RWPE1 (cell line): ENCODE measurements around the gene RFX2.
"Not testable (repeated sequence)": the region's sequence is repeated elsewhere in the genome, so short reads cannot be mapped to it uniquely, and the experiment has no call there.

Experiments used
- CTCF ChIA-PET: fragments of 350-600 bp; sonication (Branson Sonifier 250); formaldehyde crosslinking; extraction: SDS; loops from one replicate; lab custom pipeline; 2021; lab: Yijun Ruan, JAX
- POLR2A ChIA-PET: fragments of 400-600 bp; formaldehyde crosslinking; extraction: SDS; loops from one replicate; lab custom pipeline; 2020; ENCODE audit warnings: antibody characterized with exemption; ENCODE audit not compliant: low non-redundant PET; lab: Yijun Ruan, JAX
- DNase-seq: peaks from one replicate; pipeline ENCODE4 v3.0.0; 2012; ENCODE audit warnings: low spot score
- H3K27ac ChIP-seq: fragments of 450-650 bp; 2 replicates; pipeline ENCODE4 v1.5.1; 2017
- CTCF ChIP-seq: fragments of 450-650 bp; conservative IDR thresholded peaks from 2 replicates; pipeline ENCODE4 v1.5.1; 2017; ENCODE audit warnings: low read depth, mild to moderate bottlenecking

Gene RFX2

GRCh38 chr19:6011206-6011605 lies 99.1 kb downstream of the RFX2 start:
- 0 out of 2 replicates have a peak overlapping the region, but pooled peaks have one; percentile 16 for H3K27ac ChIP-seq
- CTCF ChIA-PET, result interaction anchor here (0.7 kb wide), 1 partner anchor 12 kb away, joined by 3 read pairs; no protein-coding TSS in a partner anchor
- DNase-seq, result no peak
- no peak for TF ChIP-seq CTCF
- POLR2A ChIA-PET, result no interaction called here

- no peak for DNase-seq
- ChIA-PET POLR2A (no interaction called here), CTCF (interaction anchor here (0.6 kb wide), 1 partner anchor 24 kb away, joined by 3 read pairs; no protein-coding TSS in a partner anchor)
- TF ChIP-seq CTCF, result no peak
- H3K27ac ChIP-seq, result no peak overlapping the region
These were observed 100.2 kb downstream of the RFX2 start for GRCh38 chr19:6010107-6010506.

- ChIA-PET POLR2A (no interaction called here), CTCF (interaction anchor here (0.6 to 0.7 kb wide), 2 partner anchors 20 to 155 kb away, joined by 3 to 4 read pairs; no protein-coding TSS in a partner anchor)
- H3K27ac ChIP-seq, result no peak overlapping the region
- no peak for DNase-seq
- TF ChIP-seq CTCF, result no peak
These were observed 102.4 kb downstream of the RFX2 start for GRCh38 chr19:6007866-6008265.

- POLR2A ChIA-PET, result no interaction called here
- DNase-seq, result no peak
- CTCF ChIA-PET, result no interaction called here
- no peak for TF ChIP-seq CTCF
- H3K27ac ChIP-seq, result no peak overlapping the region
These were observed 103.4 kb downstream of the RFX2 start for GRCh38 chr19:6006896-6007295.

- DNase-seq, POLR2A ChIA-PET, H3K27ac ChIP-seq: not testable (repeated sequence)
- CTCF ChIA-PET, result interaction anchor here (0.6 kb wide), 1 partner anchor 132 kb away, joined by 7 read pairs; no protein-coding TSS in a partner anchor
These were observed 104.2 kb downstream of the RFX2 start for GRCh38 chr19:6006070-6006446.

- no peak overlapping the region for H3K27ac ChIP-seq
- POLR2A ChIA-PET, result no interaction called here
These were observed 104.8 kb downstream of the RFX2 start for GRCh38 chr19:6005321-6006069.

More at GRCh38 chr19:6005321-6006069, 104.8 kb downstream of the RFX2 start:
- TF ChIP-seq CTCF, result no peak
- no peak for DNase-seq
- CTCF ChIA-PET, result interaction anchor here (0.6 to 0.8 kb wide), 2 partner anchors 18 to 58 kb away, joined by 3 to 5 read pairs; no protein-coding TSS in a partner anchor
